ENCODE measurements around the gene UPK3BL1. TPM values are rescaled to one million over a fixed set of nuclear protein-coding genes. Genes with fewer than 3 reads are reported as not detected.
"Not testable (repeated sequence)": the region's sequence is repeated elsewhere in the genome, so short reads cannot be mapped to it uniquely, and the experiment has no call there.

The UPK3BL1 gene
- total RNA-seq, 1 experiment from 2014 or later: 12.4 TPM

- not testable (repeated sequence) for H3K56ac ChIP-seq (ENCODE audit: insufficient read length, low read depth, low read length); H3K9ac ChIP-seq (ENCODE audit: extremely low read depth, insufficient read length, low read length); H3K9me3 ChIP-seq (ENCODE audit: control insufficient read depth, low read depth, low read length); H3K27me3 Mint-ChIP-seq (ENCODE audit: low read depth); H3K4me1 ChIP-seq (ENCODE audit: insufficient read depth, low read length); H3K23ac ChIP-seq (ENCODE audit: insufficient read length, low read depth, low read length); H3K79me2 ChIP-seq (ENCODE audit: insufficient read depth, low read length); H4K20me1 ChIP-seq (ENCODE audit: control insufficient read depth, insufficient read depth, insufficient read length); H2BK12ac ChIP-seq (ENCODE audit: insufficient read length, low read depth, low read length); H4K8ac ChIP-seq (replicated peaks; ENCODE audit: insufficient read length, low read depth, low read length); H3K4me2 ChIP-seq (ENCODE audit: insufficient read depth, insufficient read length, low read length); H3K23me2 ChIP-seq (ENCODE audit: insufficient read length, low read depth, low read length, poor library complexity, severe bottlenecking); H3K4me1 Mint-ChIP-seq; H2AK5ac ChIP-seq (ENCODE audit: insufficient read length, low read length); H3K4me3 Mint-ChIP-seq; H2BK5ac ChIP-seq (ENCODE audit: insufficient read length, low read length); H4K91ac ChIP-seq (ENCODE audit: insufficient read length, low read depth, low read length); DNase-seq; H3K27me3 ChIP-seq (ENCODE audit: insufficient read depth, low read length); H3K9me3 Mint-ChIP-seq; H2BK120ac ChIP-seq (ENCODE audit: low read depth, low read length, poor library complexity, severe bottlenecking); H2AFZ ChIP-seq (ENCODE audit: low read length); H2BK20ac ChIP-seq (ENCODE audit: low read depth, low read length, poor library complexity, severe bottlenecking); H3K36me3 Mint-ChIP-seq (ENCODE audit: insufficient read depth in 1 of 3, low read depth in 3 of 3); H3K14ac ChIP-seq (ENCODE audit: insufficient read depth, low read length); H3T11ph ChIP-seq (ENCODE audit: low read length); H3K79me1 ChIP-seq (ENCODE audit: insufficient read depth, low read depth, low read length, poor library complexity, severe bottlenecking); H3K4ac ChIP-seq (ENCODE audit: low read depth, low read length); H3K27ac ChIP-seq (ENCODE audit: insufficient read length, low read depth, low read length); H2BK15ac ChIP-seq (ENCODE audit: low read depth, low read length); H4K5ac ChIP-seq (ENCODE audit: insufficient read length, low read depth, low read length); H3K27ac Mint-ChIP-seq; H3K18ac ChIP-seq (ENCODE audit: insufficient read length, low read depth, low read length)
- no CpG with 5 or more reads among the region's 16 CpGs for WGBS (ENCODE audit: extremely low coverage, insufficient read length, low lambda C conversion rate)
These were observed 24.3 kb upstream of the UPK3BL1 start for GRCh38 chr7:102666850-102667249.

- not testable (repeated sequence) for H3K9me3 ChIP-seq (ENCODE audit: control insufficient read depth, low read depth, low read length); H4K20me1 ChIP-seq (ENCODE audit: control insufficient read depth, insufficient read depth, insufficient read length); H3K23ac ChIP-seq (ENCODE audit: insufficient read length, low read depth, low read length); H2BK20ac ChIP-seq (ENCODE audit: low read depth, low read length, poor library complexity, severe bottlenecking); H3K18ac ChIP-seq (ENCODE audit: insufficient read length, low read depth, low read length); H3K4ac ChIP-seq (ENCODE audit: low read depth, low read length); H3K36me3 Mint-ChIP-seq (ENCODE audit: insufficient read depth in 1 of 3, low read depth in 3 of 3); H2BK120ac ChIP-seq (ENCODE audit: low read depth, low read length, poor library complexity, severe bottlenecking); H4K8ac ChIP-seq (replicated peaks; ENCODE audit: insufficient read length, low read depth, low read length); H3K4me1 Mint-ChIP-seq; H3K27me3 ChIP-seq (ENCODE audit: insufficient read depth, low read length); H3K79me1 ChIP-seq (ENCODE audit: insufficient read depth, low read depth, low read length, poor library complexity, severe bottlenecking); H2AFZ ChIP-seq (ENCODE audit: low read length); H3K4me2 ChIP-seq (ENCODE audit: insufficient read depth, insufficient read length, low read length); H3K14ac ChIP-seq (ENCODE audit: insufficient read depth, low read length); H3K27ac ChIP-seq (ENCODE audit: insufficient read length, low read depth, low read length); H3K27me3 Mint-ChIP-seq (ENCODE audit: low read depth); H3K56ac ChIP-seq (ENCODE audit: insufficient read length, low read depth, low read length); H3T11ph ChIP-seq (ENCODE audit: low read length); H3K9ac ChIP-seq (ENCODE audit: extremely low read depth, insufficient read length, low read length); H3K79me2 ChIP-seq (ENCODE audit: insufficient read depth, low read length); H3K4me3 Mint-ChIP-seq; H2BK12ac ChIP-seq (ENCODE audit: insufficient read length, low read depth, low read length); H3K23me2 ChIP-seq (ENCODE audit: insufficient read length, low read depth, low read length, poor library complexity, severe bottlenecking); H2AK5ac ChIP-seq (ENCODE audit: insufficient read length, low read length); DNase-seq; H4K91ac ChIP-seq (ENCODE audit: insufficient read length, low read depth, low read length); H4K5ac ChIP-seq (ENCODE audit: insufficient read length, low read depth, low read length); H2BK15ac ChIP-seq (ENCODE audit: low read depth, low read length); H2BK5ac ChIP-seq (ENCODE audit: insufficient read length, low read length); H3K4me1 ChIP-seq (ENCODE audit: insufficient read depth, low read length); H3K27ac Mint-ChIP-seq; H3K9me3 Mint-ChIP-seq
- no CpG with 5 or more reads among the region's 11 CpGs for WGBS (ENCODE audit: extremely low coverage, insufficient read length, low lambda C conversion rate)
These were observed 22.2 kb upstream of the UPK3BL1 start for GRCh38 chr7:102664765-102665164.
